Karpas-422 (cell line): Measurements from ENCODE around the gene CLCN4. TPM values are rescaled to one million over a fixed set of nuclear protein-coding genes. Genes with fewer than 3 reads are reported as not detected.

ENCODE experiments used
- DNase-seq: peaks from one replicate; pipeline ENCODE4 v3.0.0-alpha.2; 2015
- H2AFZ ChIP-seq: fragments of 200-600 bp; sonication (generic); 2 replicates; pipeline ENCODE4 v1.6.1; 2014; ENCODE audit warnings: antibody characterized with exemption, low read length, mixed read lengths
- H3K27ac ChIP-seq: fragments of 200-600 bp; sonication (generic); 2 replicates; pipeline ENCODE4 v1.5.1; 2014; ENCODE audit warnings: mild to moderate bottlenecking, low read length, moderate library complexity
- H3K27me3 ChIP-seq: fragments of 200-600 bp; sonication (generic); 2 replicates; pipeline ENCODE4 v1.6.1; 2014; ENCODE audit warnings: low read length, mixed read lengths
- H3K36me3 ChIP-seq: fragments of 200-600 bp; sonication (generic); 2 replicates; pipeline ENCODE4 v1.6.1; 2014; ENCODE audit warnings: low read length, mixed read lengths; ENCODE audit not compliant: insufficient read depth
- H3K4me1 ChIP-seq: fragments of 200-600 bp; sonication (generic); 2 replicates; pipeline ENCODE4 v1.6.1; 2014; ENCODE audit warnings: mild to moderate bottlenecking, low read length, mixed read lengths
- H3K4me2 ChIP-seq: fragments of 200-600 bp; sonication (generic); 2 replicates; pipeline ENCODE4 v1.6.1; 2014; ENCODE audit warnings: low read length, low read depth, mild to moderate bottlenecking; ENCODE audit not compliant: poor library complexity, severe bottlenecking
- H3K4me3 ChIP-seq: fragments of 200-600 bp; sonication (generic); 2 replicates; pipeline ENCODE4 v1.5.1; 2014; ENCODE audit warnings: mild to moderate bottlenecking, antibody characterized with exemption, low read length, mixed read lengths
- H3K79me2 ChIP-seq: fragments of 200-600 bp; sonication (generic); 2 replicates; pipeline ENCODE4 v1.6.1; 2014; ENCODE audit warnings: mild to moderate bottlenecking, low read length, mixed read lengths
- H3K9ac ChIP-seq: fragments of 200-600 bp; sonication (generic); 2 replicates; pipeline ENCODE4 v1.6.0; 2014; ENCODE audit warnings: low read length
- H3K9me2 ChIP-seq: fragments of 200-600 bp; sonication (generic), shearing (Covaris generic); replicated peaks from 2 replicates; pipeline ENCODE4 v1.6.0; 2014; ENCODE audit warnings: mild to moderate bottlenecking, low read length, moderate library complexity; ENCODE audit not compliant: insufficient read depth
- H3K9me3 ChIP-seq: fragments of 300-700, 200-600 bp; sonication (generic); 2 replicates; pipeline ENCODE4 v1.6.1; 2014; ENCODE audit warnings: low read length, mixed read lengths
- H4K20me1 ChIP-seq: fragments of 200-600 bp; sonication (generic); 2 replicates; pipeline ENCODE4 v1.6.1; 2014; ENCODE audit warnings: mild to moderate bottlenecking, antibody characterized with exemption, low read length, low read depth; ENCODE audit not compliant: insufficient read depth
- total RNA-seq: library from RNA; depleted of rRNA; stranded (reverse); fragments of >200 nt; shearing (Covaris generic); gene quantifications from 2 replicates; pipeline ENCODE4 v1.2.3, GENCODE V29; 2014; ENCODE audit warnings: low replicate concordance; rRNA removed

Gene CLCN4
- total RNA-seq, 1 experiment from 2014 or later, result 6.3 TPM

- no peaks in the 10 kb centered on the region for H3K9me2 ChIP-seq
- H3K27me3 ChIP-seq, result no peaks in the 10 kb centered on the region
- no peak overlapping the region for H2AFZ ChIP-seq
- H3K9me3 ChIP-seq, result no peaks in the 10 kb centered on the region
- H3K9ac ChIP-seq, result no peak overlapping the region
- H3K27ac ChIP-seq, result no peak overlapping the region
- no peak overlapping the region for H3K4me2 ChIP-seq
- H3K4me3 ChIP-seq, result no peak overlapping the region
- no peaks in the 10 kb centered on the region for H3K4me1 ChIP-seq
- no peak for DNase-seq
- no peaks in the 10 kb centered on the region for H4K20me1 ChIP-seq
- no peaks in the 10 kb centered on the region for H3K79me2 ChIP-seq
- no peaks in the 10 kb centered on the region for H3K36me3 ChIP-seq
Observed at GRCh38 chrX:10280071-10280470, 123.3 kb downstream of the CLCN4 start.

DNA sequence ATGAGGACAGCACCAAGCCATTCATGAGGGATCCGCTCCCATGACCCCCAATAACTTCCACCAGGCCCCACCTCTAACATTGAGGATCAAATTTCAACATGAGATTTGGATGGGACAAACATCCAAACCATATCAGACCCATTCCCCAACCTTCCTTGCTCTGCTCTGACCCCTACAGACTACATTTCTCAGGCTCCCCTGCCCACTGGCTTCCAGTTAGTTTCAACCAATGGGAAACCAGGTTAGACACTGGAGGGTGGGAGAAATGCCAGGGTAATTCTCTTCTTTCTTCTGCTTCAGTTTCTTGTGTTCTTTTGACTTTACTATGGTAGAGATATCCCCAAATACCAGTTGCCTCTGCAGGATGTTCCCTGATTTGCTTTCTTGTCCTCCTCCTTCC is 125.7 kb downstream of the CLCN4 start:
- no peak overlapping the region for H3K27ac ChIP-seq
- no peak for DNase-seq
- H4K20me1 ChIP-seq, result no peaks in the 10 kb centered on the region
- no peak overlapping the region for H3K9ac ChIP-seq
- H3K79me2 ChIP-seq, result no peaks in the 10 kb centered on the region
- H3K4me3 ChIP-seq, result no peak overlapping the region
- H3K27me3 ChIP-seq, result no peaks in the 10 kb centered on the region
- no peak overlapping the region for H3K4me2 ChIP-seq
- no peak overlapping the region for H2AFZ ChIP-seq
- H3K9me3 ChIP-seq, result no peaks in the 10 kb centered on the region
- no peaks in the 10 kb centered on the region for H3K9me2 ChIP-seq
- no peaks in the 10 kb centered on the region for H3K4me1 ChIP-seq
- no peaks in the 10 kb centered on the region for H3K36me3 ChIP-seq

GRCh38 chrX:10286195-10286594 is 129.4 kb downstream of the CLCN4 start:
- no peak overlapping the region for H2AFZ ChIP-seq
- H3K4me1 ChIP-seq, result no peaks in the 10 kb centered on the region
- H3K9me2 ChIP-seq, result no peaks in the 10 kb centered on the region
- no peak for DNase-seq
- no peak overlapping the region for H3K9ac ChIP-seq
- no peaks in the 10 kb centered on the region for H3K27me3 ChIP-seq
- H3K4me3 ChIP-seq, result no peak overlapping the region
- no peaks in the 10 kb centered on the region for H3K9me3 ChIP-seq
- H3K79me2 ChIP-seq, result no peaks in the 10 kb centered on the region
- no peak overlapping the region for H3K4me2 ChIP-seq
- no peaks in the 10 kb centered on the region for H3K36me3 ChIP-seq
- no peaks in the 10 kb centered on the region for H4K20me1 ChIP-seq
- H3K27ac ChIP-seq, result no peak overlapping the region

Other genes starting within 250 kb of the CLCN4 start
- not detected in 2 replicates for gene CLDN34, start 189.6 kb upstream of the CLCN4 start, total RNA-seq